ENCODE measurements around the gene NT5DC3. TPM values are rescaled to one million over a fixed set of nuclear protein-coding genes. Genes with fewer than 3 reads are reported as not detected.

Gene NT5DC3
- total and polyA plus RNA-seq, 9 of the 15 experiments (the other 6 are each of a cell fraction or from before 2014, with no cell fraction given): 6.3 to 33.5 (median 24.5) TPM

DNA sequence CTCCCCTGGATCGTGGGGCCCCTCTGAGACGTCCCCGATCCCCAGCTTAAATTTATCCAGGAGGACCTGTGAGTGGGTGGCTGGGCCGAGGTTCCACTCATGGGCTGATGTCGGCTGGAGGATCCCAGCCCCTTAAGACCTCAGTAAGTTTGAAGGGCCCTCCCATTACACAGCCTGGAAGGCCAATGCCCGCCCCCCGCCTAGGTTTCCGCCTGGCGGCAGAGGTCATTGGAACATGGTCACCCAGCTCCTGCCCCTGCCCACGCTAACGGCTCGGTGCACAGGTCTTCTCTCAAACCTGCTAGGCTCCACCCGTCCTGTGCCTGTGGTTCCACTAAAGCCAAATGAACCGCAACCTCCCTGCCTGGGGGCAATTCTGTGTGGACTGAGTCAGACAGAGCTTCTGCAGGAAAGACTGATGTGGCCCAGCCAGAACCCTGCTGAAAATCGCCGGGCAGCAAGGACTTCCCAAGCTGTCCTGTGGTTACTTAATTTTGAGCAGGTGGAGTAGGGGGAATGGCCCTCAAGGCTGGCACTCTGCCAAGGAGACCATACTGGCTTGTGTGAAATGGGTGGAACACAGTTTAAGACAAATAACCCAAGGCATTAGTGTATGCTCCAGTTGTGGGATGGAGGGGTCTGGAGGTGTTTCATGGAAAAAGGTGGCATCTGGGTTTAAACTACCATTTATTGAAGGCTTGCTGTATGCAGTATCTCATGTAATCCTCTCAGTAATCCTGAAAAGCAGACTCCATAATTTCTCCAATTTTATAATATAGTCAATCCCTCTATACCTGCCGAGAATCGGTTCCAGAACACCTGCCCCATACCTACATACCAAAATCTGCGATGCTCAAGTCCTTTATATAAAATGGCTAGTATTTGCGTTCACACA is 903 bp upstream of the NT5DC3 start (continued):
- TF ChIP-seq, protein P1, sequence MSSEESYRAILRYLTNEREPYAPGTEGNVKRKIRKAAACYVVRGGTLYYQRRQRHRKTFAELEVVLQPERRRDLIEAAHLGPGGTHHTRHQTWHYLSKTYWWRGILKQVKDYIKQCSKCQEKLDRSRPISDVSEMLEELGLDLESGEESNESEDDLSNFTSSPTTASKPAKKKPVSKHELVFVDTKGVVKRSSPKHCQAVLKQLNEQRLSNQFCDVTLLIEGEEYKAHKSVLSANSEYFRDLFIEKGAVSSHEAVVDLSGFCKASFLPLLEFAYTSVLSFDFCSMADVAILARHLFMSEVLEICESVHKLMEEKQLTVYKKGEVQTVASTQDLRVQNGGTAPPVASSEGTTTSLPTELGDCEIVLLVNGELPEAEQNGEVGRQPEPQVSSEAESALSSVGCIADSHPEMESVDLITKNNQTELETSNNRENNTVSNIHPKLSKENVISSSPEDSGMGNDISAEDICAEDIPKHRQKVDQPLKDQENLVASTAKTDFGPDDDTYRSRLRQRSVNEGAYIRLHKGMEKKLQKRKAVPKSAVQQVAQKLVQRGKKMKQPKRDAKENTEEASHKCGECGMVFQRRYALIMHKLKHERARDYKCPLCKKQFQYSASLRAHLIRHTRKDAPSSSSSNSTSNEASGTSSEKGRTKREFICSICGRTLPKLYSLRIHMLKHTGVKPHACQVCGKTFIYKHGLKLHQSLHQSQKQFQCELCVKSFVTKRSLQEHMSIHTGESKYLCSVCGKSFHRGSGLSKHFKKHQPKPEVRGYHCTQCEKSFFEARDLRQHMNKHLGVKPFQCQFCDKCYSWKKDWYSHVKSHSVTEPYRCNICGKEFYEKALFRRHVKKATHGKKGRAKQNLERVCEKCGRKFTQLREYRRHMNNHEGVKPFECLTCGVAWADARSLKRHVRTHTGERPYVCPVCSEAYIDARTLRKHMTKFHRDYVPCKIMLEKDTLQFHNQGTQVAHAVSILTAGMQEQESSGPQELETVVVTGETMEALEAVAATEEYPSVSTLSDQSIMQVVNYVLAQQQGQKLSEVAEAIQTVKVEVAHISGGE (CRISPR knock-in tag; IDR thresholded peaks at IDR 0.05): no peak; a peak in 1 of 6 replicates
- TF ChIP-seq POLR2AphosphoS2 (IDR thresholded peaks at IDR 0.05; ENCODE audit: low read length) (no peak), HDAC8 (tag; IDR thresholded peaks at IDR 0.05) (no peak), SREBF1 (IDR thresholded peaks at IDR 0.05; ENCODE audit: borderline replicate concordance, low read depth, low read length) (no peak), TCF3 (CRISPR knock-in tag; IDR thresholded peaks at IDR 0.05) (no peak), TEAD2 (tag; IDR thresholded peaks at IDR 0.05) (no peak)
- TF ChIP-seq, protein P2, sequence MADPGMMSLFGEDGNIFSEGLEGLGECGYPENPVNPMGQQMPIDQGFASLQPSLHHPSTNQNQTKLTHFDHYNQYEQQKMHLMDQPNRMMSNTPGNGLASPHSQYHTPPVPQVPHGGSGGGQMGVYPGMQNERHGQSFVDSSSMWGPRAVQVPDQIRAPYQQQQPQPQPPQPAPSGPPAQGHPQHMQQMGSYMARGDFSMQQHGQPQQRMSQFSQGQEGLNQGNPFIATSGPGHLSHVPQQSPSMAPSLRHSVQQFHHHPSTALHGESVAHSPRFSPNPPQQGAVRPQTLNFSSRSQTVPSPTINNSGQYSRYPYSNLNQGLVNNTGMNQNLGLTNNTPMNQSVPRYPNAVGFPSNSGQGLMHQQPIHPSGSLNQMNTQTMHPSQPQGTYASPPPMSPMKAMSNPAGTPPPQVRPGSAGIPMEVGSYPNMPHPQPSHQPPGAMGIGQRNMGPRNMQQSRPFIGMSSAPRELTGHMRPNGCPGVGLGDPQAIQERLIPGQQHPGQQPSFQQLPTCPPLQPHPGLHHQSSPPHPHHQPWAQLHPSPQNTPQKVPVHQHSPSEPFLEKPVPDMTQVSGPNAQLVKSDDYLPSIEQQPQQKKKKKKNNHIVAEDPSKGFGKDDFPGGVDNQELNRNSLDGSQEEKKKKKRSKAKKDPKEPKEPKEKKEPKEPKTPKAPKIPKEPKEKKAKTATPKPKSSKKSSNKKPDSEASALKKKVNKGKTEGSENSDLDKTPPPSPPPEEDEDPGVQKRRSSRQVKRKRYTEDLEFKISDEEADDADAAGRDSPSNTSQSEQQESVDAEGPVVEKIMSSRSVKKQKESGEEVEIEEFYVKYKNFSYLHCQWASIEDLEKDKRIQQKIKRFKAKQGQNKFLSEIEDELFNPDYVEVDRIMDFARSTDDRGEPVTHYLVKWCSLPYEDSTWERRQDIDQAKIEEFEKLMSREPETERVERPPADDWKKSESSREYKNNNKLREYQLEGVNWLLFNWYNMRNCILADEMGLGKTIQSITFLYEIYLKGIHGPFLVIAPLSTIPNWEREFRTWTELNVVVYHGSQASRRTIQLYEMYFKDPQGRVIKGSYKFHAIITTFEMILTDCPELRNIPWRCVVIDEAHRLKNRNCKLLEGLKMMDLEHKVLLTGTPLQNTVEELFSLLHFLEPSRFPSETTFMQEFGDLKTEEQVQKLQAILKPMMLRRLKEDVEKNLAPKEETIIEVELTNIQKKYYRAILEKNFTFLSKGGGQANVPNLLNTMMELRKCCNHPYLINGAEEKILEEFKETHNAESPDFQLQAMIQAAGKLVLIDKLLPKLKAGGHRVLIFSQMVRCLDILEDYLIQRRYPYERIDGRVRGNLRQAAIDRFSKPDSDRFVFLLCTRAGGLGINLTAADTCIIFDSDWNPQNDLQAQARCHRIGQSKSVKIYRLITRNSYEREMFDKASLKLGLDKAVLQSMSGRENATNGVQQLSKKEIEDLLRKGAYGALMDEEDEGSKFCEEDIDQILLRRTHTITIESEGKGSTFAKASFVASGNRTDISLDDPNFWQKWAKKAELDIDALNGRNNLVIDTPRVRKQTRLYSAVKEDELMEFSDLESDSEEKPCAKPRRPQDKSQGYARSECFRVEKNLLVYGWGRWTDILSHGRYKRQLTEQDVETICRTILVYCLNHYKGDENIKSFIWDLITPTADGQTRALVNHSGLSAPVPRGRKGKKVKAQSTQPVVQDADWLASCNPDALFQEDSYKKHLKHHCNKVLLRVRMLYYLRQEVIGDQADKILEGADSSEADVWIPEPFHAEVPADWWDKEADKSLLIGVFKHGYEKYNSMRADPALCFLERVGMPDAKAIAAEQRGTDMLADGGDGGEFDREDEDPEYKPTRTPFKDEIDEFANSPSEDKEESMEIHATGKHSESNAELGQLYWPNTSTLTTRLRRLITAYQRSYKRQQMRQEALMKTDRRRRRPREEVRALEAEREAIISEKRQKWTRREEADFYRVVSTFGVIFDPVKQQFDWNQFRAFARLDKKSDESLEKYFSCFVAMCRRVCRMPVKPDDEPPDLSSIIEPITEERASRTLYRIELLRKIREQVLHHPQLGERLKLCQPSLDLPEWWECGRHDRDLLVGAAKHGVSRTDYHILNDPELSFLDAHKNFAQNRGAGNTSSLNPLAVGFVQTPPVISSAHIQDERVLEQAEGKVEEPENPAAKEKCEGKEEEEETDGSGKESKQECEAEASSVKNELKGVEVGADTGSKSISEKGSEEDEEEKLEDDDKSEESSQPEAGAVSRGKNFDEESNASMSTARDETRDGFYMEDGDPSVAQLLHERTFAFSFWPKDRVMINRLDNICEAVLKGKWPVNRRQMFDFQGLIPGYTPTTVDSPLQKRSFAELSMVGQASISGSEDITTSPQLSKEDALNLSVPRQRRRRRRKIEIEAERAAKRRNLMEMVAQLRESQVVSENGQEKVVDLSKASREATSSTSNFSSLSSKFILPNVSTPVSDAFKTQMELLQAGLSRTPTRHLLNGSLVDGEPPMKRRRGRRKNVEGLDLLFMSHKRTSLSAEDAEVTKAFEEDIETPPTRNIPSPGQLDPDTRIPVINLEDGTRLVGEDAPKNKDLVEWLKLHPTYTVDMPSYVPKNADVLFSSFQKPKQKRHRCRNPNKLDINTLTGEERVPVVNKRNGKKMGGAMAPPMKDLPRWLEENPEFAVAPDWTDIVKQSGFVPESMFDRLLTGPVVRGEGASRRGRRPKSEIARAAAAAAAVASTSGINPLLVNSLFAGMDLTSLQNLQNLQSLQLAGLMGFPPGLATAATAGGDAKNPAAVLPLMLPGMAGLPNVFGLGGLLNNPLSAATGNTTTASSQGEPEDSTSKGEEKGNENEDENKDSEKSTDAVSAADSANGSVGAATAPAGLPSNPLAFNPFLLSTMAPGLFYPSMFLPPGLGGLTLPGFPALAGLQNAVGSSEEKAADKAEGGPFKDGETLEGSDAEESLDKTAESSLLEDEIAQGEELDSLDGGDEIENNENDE (IDR thresholded peaks at IDR 0.05; ENCODE audit: low read depth, low read length): no peak
- TF ChIP-seq, protein P3, sequence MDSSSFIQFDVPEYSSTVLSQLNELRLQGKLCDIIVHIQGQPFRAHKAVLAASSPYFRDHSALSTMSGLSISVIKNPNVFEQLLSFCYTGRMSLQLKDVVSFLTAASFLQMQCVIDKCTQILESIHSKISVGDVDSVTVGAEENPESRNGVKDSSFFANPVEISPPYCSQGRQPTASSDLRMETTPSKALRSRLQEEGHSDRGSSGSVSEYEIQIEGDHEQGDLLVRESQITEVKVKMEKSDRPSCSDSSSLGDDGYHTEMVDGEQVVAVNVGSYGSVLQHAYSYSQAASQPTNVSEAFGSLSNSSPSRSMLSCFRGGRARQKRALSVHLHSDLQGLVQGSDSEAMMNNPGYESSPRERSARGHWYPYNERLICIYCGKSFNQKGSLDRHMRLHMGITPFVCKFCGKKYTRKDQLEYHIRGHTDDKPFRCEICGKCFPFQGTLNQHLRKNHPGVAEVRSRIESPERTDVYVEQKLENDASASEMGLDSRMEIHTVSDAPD (CRISPR knock-in tag; IDR thresholded peaks at IDR 0.05): no peak
